GM18508 (cell line): ENCODE data around the gene SRPRA.
"Not testable (repeated sequence)": the region's sequence is repeated elsewhere in the genome, so short reads cannot be mapped to it uniquely, and the experiment has no call there.

Source experiments
- ATAC-seq: cut with Tn5 transposase; IDR thresholded peaks from one replicate; pipeline ENCODE4 v1.9.1; 2021; ENCODE audit warnings: moderate number of reproducible peaks; ENCODE audit not compliant: insufficient read depth, unreplicated experiment

SRPRA gene

GRCh38 chr11:126284829-126285228 is 16.1 kb upstream of the SRPRA start:
- ATAC-seq, result no peak

GRCh38 chr11:126282736-126283591 is 14.3 kb upstream of the SRPRA start, which contains the start of gene TIRAP:
Gene TIRAP, plus strand, starts transcription at chr11:126283093. Its CDS starts 7,802 bp downstream, at chr11:126290895.
- ATAC-seq, result no peak

- ATAC-seq, result no peak
These were observed 13.7 kb upstream of the SRPRA start for GRCh38 chr11:126282361-126282735.

GRCh38 chr11:126281666-126282175 is 13.0 kb upstream of the SRPRA start:
- no peak for ATAC-seq

- ATAC-seq, result no peak
These were observed 12.6 kb upstream of the SRPRA start for GRCh38 chr11:126281245-126281644.

GRCh38 chr11:126280595-126280994 is 11.9 kb upstream of the SRPRA start:
- ATAC-seq, result no peak

GRCh38 chr11:126279191-126279590 is 10.5 kb upstream of the SRPRA start:
- no peak for ATAC-seq

- no peak for ATAC-seq
These were observed 9.1 kb upstream of the SRPRA start for GRCh38 chr11:126277780-126278179.

- no peak for ATAC-seq
These were observed 8.6 kb upstream of the SRPRA start for GRCh38 chr11:126277322-126277721.

- ATAC-seq, result no peak
These were observed 361 bp downstream of the SRPRA start for GRCh38 chr11:126268361-126268707.

- no peak for ATAC-seq
These were observed 1.0 kb downstream of the SRPRA start for GRCh38 chr11:126267650-126268049.

- no peak for ATAC-seq
These were observed 2.9 kb downstream of the SRPRA start for GRCh38 chr11:126265811-126266210.

GRCh38 chr11:126263489-126263888 is 5.2 kb downstream of the SRPRA start:
- no peak for ATAC-seq

- no peak for ATAC-seq
These were observed 6.5 kb downstream of the SRPRA start for GRCh38 chr11:126262216-126262615.

GRCh38 chr11:126257764-126258163 is 10.9 kb downstream of the SRPRA start:
- ATAC-seq, result no peak

GRCh38 chr11:126257144-126257543 is 11.6 kb downstream of the SRPRA start:
- ATAC-seq, result no peak

GRCh38 chr11:126256216-126256615 is 12.5 kb downstream of the SRPRA start:
- no peak for ATAC-seq

GRCh38 chr11:126255507-126255906 is 13.2 kb downstream of the SRPRA start:
- not testable (repeated sequence) for ATAC-seq

GRCh38 chr11:126254819-126255218 is 13.9 kb downstream of the SRPRA start:
- no peak for ATAC-seq

GRCh38 chr11:126253265-126253664 is 15.4 kb downstream of the SRPRA start:
- ATAC-seq, result no peak

- no peak for ATAC-seq
These were observed 22.1 kb downstream of the SRPRA start for GRCh38 chr11:126246636-126247035.

GRCh38 chr11:126233391-126233790 is 35.3 kb downstream of the SRPRA start:
- ATAC-seq, result no peak
